HS-27A (cell line): Measurements from ENCODE around the gene EN1.

ENCODE experiments used
- DNase-seq: peaks from one replicate; pipeline ENCODE4 v3.0.0-alpha.2; 2012; ENCODE audit warnings: low read depth, missing footprints

The EN1 gene

DNA sequence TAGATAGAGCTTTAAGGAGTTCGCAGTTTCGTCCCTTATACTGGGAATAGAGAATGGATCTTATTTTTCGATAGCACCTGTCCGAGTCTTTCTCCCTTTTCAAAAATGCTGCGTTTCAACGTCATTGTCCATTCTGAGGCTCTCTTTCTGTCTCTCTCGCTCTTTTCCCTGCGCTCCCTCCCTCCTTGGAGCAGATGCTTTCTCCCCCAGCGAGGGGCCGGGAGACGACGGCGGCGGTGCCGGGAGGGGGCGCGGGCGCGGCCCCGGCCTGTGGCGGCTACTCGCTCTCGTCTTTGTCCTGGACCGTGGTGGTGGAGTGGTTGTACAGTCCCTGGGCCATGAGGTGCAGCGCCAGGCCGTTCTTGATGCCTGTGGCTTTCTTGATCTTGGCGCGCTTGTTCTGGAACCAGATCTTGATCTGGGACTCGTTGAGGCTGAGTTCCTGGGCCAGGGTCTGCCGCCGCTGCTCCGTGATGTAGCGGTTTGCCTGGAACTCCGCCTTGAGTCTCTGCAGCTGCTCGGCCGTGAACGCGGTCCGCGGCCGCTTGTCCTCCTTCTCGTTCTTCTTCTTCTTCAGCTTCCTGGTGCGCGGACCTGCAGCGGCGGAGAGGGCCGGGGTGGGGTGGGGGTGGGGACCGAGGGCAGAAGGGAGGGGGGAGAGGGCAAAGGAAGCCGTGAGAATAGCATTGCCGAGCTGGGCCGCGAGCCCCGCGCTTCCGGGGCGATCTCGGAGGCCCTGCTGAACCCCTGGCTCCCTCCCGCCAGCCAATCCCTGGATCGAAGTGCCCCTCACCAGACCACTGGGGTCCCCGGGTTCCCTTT, 4.6 kb downstream of the EN1 start:
- no peak for DNase-seq

DNA sequence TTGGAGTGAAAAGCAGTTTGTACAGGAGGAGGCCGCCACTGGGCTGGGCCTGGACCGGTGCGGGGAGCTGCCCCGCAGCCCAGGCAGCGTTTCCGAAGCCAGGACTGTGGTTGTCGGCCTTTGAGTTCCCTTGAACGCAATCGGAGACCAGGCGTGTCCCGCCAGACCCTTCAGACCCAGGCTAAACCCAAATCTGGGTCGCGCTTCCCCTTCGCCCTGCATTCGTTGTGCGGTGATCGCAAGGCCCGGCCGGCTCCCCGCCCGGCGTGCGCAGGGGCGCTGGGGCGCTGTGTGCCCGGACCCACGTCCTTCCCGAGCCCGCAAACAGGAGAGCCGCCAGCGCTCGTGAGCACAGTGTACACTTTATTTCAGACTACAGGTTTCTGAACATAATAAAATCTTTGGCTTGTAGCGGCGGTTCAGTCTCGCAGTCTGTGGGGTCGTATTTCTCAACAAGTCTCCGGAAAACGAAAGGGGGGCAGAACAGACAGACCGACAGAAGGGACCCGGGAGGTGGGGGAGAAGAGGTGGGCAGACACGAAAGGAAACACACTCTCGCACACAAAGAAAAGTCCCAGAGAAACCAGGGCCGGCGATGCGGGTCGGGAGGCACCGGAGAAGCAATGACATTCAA, 5.5 kb downstream of the EN1 start:
- no peak for DNase-seq

DNA sequence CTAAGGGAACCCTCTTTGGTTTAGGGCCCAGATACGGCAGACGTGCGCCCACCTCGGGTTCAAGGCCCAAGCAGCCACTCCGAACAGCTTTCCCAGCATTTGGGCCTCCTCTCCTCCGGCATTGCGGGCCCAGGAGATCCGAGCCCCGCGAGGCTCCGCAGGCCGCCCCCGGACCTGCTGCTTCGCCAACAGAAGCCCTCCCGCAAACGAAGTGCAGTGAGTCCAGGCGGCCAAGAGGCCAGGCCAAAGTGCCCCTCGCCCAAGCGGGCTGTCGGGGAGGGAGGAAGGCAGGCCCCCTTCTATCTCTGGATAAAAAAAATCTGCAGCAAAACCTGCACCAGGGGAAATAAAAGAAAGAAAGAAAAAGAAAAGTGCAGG, 6.0 kb downstream of the EN1 start:
- DNase-seq = no peak

DNA sequence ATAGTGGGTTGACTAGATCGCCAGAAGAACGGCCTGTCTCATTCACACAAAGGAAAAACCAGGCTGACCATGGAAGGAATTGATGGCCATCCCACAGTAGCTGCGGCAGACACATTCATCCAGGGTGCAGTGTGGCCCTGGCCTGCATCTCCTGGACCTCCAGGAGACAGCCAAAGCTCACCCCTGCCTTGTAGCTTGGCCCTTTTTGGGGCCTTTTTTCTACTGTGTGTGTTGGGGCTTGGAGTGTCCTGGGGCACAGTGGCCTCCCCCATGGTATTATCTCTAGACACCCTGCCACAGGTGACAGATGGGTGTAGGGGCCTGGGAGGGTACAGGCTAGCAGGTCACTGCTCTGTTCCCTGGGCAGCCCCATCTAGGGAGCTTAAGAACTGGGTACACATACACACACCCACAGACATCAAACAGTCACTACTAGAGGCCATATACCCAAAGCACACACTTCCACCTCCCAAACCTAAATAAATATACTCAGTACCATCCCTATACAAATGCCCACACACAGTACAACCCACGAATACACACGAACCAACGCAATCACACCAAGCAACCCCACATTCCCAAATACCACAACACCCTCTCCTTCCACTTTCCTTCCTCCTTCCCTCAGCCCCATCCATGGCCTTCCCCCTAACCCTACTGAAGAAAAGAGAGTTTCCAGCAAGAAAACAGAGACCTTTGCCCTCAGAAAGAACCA, 8.6 kb downstream of the EN1 start:
- DNase-seq = no peak

DNA sequence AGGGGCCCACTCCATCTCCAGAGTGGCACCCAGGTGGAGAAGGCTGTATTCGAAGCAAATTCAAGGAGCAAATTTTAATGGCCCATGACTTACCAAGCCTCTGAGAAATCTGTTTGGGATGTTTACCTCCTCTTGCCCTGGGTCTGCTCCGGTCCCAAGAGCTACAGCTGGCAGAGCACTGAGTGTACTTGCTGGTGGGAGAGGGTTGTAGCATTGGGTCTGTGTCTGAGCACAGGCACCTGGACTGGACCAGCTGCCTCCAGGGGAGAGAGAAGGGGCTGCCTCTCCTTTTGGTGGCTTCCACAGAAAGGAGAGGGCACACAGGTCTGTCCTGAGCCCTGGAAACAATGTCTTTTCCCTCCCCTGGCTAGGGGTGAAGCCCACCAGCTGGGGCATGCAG, 9.8 kb downstream of the EN1 start:
- no peak for DNase-seq

DNA sequence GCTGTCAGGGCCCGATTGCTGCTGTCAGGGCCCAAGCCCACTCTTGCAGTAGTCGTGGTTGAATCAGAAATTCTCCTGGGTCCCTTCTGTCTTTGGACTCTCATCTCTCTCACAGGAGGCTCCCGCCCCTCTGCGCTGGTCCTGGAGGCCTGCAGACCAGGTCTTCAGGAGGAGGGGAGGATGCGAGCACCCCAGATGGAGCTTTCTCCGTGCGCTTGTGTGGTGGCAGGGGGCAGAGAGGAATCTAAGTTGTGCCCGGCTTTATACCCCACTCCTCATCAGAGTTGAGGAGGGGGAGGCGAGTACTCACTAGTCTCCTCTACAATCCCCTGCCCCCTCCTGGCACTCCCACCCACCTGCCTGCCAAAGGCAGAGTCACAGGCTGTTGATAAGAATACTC, 10.4 kb downstream of the EN1 start:
- no peak for DNase-seq

DNA sequence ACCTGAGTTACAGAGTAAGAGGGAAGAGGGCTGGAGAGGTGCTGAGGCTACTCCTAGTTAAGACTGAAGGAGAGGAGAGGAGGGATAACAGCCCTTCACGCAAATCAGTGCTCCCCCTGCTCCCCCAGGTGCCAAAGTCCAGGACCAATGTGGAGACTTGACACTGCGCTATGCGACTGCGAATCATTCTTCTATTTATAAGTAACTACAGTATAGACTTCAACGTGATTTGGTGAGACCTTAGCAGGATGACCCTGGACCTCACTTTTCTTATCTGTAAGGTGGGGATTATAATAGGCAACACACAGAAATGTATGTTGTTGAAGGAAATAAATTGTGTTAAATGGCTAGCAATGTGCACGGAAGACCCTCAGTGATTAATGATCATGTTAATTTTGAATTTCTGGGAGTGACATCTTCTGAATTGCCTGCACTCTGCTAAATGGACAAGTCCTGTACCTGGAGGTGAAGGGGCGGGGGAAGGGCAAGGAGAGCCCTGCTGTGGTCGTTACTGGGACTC, 11.0 kb downstream of the EN1 start:
- DNase-seq = no peak

DNA sequence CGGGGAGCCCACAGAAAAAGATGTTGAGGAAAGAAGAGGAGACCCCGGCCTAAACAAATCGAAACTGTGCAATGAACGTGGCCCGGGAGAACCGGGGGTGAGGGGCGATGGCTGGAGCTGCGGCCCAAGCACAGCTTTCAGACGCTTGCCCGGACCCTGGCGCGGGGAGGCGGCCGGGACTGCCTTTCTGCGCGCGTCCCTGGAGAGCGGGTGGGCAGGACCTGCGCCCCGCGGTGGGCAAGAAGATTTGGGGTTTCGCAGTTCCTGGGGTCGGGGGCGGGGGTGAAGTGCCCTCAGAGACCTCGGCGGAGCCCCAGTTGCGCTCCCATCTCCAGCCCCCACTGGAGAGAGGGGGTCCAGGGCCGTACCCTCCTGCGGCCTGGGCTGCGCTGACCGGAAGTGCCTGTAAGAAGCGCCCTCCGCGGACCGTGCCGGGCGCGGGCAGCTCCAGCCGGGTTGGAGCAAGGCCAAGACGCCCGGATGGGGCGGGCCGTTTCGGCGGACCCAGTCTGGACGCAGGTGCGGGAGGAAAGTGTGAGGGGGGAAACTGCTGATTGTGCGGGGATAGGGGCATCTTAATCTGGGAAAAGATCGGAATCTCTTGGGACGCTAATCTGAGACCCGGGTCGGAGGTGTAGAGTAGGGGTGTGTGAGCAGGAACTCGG, 11.6 kb downstream of the EN1 start:
- DNase-seq = no peak

DNA sequence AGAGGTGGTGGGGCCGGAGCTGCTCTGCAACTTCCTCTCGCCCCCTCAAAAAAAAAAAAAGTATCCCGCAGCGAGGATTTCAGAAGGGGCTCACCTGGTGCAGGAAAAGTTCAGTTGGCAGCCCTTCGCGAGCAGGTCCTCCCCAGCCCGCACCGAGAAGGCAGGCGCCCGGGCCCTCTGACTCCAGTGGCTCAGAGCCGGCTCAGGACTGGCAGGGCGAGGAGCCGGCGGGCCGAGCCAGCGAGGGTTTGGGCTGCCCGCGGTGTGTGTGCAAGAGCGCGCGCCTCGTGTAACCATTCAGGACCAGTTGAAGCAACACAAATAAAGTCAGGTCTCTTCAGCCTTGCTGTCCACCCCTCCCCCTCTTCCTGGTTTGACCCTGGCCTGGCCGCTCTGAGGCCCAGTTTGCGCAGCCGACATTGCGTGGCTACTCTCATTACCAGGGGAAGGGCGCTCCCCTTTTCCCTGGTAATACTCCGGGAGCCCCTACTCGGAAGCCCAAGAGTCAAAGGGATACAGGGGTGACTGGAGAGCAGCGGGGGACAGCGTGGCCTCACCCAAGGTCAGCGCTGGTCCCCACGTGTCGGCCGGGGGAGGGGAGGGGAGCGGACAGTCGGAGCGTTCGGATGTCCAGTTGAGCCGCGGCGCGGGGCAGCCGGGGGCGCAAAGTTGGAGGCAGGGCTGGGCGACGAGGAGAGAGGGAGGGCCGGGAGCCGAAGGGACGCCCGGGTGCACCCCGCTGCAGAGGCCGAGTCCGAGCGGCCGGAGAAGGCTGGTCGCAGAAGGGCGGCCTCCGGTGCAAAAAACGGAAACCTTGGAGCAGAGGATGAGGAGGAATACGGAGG, 12.3 kb downstream of the EN1 start:
- no peak for DNase-seq

DNA sequence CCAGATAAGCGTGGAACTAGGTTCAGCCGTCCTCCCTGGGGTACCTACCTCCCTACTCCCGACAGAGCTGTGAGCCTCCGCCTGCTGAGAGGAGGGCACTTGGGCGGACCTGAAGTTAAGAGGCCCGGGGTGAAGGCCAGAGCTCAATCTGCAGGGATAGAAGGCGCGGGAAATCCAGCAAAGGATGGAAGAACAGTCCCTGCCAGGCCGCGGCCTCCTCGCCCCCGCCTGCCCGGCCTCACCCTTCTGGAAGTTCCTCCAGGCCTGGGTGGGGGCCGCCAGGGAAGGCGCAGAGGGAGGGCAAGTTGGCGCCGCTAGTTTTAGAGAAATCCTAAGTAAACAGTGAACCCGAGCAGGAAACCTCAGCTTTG, 13.0 kb downstream of the EN1 start:
- no peak for DNase-seq

DNA sequence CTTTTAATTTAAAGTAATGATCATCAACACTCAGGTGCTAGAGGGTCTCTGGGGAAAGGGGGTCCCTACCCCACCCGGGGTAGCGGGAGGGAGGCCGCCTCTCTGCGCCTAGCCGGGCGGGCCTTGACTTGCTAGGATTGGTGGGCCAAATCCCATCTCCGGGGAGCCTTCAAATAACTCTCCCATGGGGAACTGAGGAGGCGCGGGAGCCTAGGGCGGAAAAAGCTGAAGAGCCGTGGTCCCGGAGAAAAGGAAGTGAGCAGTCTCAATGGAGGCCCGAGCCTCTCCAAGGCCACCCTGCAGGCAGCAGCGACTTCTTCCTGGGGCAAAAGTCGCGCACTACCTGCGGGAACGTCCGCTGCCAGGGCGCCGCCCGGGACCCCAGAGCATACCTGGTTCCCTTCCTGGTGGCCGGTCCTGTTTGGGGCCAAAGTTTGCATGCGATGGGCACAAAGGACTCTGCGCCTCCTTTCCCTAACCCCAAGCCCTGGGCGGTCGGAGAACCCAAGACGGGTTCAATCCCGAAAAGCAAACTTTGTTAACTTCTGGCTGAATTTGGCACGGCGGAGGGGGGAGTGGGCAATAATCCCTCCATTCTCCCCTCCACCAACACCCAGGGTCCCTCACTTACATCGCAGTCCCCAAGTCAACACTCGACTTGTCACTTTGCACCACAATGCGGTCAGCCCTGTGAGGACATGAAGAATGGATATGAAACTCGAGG, 13.6 kb downstream of the EN1 start:
- no peak for DNase-seq

DNA sequence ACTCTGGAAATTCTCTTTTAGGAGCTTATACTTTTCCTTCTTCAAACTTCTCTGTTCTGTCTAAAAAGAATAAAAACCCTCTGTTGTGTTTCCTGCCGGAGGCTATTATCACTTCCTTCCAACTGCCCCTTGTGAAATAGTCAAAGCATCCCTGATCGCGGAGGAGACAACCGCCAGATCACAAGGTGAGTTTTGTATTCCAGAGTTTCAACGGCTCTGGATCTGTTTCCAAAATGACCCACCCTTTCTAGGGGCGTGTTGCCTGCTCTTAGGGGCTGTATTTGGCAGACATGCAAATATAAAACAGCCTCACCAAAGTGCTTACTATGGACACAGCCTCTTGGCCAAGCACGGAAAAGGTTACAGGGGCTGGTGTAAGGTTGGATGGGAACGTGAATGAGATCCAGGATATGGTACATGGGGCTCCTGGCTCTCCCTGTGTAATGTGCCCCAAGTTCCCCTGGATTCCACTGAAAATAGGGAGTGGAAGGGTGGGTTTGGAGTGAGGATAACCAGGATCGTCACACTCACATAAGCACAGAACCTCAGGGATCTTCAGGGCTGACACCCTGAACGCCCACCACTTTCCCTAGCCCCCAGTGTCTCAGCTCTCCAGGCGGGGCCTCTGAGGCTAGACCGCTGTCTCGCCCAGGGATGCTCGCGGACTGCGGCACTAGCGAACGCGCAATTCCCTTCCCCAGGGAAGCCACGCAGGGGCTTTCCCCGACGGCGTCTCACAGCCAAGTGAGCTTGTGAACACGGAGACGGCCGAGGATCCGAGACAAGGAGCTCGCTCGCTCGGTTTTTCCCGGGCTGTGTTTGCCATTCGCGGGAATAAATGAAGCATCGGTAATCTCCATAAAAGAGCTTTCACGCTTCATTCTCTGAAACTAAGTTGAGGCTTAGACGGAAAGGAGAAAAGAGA, 14.4 kb downstream of the EN1 start:
- no peak for DNase-seq

DNA sequence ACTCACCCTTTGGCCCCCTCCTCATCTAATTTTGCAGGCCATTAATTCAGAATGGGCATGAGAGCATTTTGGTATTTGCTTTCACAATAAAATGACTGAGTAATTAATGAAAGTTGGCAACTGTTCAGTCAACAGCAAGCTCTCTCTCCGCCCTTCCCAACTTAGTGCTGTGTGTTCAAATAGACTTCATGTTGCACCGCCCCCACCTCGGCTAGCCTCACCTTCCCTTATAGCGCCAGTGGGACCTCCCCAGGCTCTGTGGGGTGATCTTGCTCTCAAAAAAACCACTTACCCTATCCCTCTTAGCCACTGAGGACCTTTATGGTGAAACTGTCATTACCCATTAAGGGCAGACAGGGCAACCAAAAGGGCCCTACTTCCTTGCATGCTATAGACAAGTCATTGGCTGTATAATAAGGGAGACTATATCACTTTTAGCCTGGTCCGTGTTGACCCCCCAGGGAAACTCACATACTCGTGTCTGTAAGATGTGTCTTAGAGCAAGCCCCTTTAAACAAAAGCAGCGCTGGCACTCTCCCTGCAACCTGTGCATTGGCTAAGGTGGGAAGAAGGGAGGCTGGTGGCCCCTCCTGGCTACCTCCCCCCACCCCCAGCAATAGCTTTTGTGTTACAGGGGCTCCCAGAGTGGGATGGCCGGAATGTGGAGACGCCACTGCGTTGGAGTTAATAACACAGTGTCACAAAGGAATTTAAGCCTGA, 15.2 kb downstream of the EN1 start:
- no peak for DNase-seq

DNA sequence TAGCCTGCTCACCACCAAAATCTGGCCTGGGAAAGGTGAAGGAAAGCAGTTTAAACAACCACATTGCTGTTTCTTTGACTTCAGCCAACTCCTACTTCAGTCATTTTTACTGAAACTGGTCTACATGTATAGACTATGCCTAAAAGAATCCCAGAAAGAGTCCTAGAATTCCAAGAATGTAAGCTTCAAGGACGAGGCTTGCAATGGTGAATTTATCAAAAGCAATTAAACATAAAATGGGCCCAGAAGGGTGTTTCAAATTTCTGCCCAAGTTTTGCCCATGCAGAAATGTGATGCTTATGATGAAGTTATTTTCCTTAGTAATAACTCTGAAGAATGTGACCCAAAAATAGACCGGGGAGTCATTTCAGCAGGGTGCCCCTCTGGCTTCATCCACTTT, 16.6 kb downstream of the EN1 start:
- no peak for DNase-seq

DNA sequence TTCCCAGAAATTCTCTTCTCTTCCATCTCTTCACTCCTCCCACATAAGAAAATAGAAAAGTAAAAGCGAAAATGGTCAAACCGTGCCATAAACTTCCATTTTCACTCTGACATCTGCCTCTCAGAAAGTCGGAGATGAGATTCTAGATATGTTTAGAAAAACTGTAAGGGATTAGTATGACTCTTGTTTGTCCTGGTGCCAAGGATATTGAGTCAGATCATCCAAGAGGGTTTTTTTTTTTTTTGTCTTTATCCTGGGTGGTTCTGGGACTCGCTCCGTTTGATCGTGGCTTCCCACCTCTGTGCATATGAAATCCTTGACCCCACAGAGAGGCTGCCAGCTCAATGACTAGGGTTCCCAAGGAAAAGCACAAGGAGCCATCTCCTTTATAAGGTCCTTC, 17.3 kb downstream of the EN1 start:
- DNase-seq = peak; percentile 53

DNA sequence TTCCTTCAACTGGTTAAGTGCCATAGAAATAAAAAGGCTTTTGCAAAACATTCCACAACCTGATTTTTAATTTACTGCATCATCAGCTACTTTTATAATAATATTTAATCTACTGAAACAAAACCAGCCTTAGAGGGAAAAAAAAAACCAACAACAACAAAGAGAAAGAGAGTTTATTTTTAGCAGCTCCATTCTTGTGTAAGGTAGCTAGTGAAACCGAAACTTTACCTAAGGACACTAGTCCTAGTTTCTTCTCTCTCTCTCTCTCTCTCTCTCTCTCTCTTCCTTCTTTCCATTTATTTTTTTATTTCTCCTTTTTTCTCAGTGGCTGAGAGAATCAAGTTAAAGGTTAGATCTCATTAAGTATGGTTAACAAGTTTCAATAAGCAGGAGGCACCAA, 21.4 kb downstream of the EN1 start:
- DNase-seq = no peak

DNA sequence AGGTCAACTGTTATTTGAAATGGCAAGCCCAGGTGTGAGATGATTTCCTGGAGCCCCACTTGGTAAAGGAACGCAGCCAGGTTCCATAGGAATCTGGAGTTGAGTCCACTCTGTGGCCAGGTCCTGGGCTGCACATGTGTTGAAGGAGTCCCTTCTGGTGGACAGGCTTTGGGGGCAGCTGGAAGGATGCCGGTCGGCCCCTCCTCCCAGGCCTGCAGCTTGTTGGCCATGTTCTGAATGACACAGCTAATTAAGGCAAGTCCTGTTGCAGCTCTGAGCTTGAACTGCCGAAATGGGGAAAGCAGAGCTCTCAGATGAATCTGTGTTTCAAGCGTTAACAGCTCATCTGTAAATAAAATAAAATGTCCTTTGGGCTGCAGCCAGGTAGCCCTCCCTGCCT, 23.8 kb downstream of the EN1 start:
- DNase-seq = no peak

DNA sequence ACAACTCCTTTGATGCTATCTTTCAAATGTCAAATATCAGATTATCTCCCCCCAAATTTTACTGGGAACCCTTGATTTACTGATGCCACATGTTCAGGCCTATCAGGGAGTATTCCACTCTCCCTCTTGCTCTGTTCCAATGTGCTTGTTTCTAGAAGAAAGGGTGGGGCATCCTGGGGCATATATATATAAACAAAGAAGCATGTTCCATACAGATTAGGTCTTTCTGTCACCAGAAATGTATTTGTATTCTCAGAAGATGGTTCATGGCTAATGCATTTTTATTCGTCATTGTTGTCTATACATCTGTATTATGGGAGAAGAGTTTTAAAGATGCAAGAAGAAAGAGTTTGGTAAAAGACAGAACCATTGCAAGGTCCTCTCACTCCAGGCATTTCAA, 24.9 kb downstream of the EN1 start:
- DNase-seq = no peak

DNA sequence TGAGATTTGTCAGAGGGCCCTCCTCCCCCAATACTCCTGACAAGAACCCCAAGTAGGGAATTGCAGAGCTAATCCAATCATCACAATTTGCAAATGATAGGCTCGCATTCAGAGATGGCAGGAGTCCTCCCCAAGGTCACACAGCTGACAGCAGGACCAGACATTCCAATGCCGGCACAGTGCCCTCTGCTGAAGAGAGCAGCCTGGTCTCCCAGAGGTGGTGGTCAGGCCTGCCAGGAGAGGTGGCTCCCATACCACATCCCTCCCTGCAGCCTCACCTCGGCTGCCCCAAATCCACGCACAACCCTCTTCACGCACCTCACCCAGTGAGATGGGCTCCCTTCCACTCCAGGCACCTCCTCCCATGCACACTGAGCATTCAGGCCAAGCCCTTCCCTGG, 25.4 kb downstream of the EN1 start:
- DNase-seq = no peak
